ENCODE results near the gene GRHL1. TPM values are rescaled to one million over a fixed set of nuclear protein-coding genes. Genes with fewer than 3 reads are reported as not detected.

The GRHL1 gene
- total and polyA plus RNA-seq, 2 of the 4 experiments (the other 2 are of a cell fraction): 0.18 to 0.21 TPM

GRCh38 chr2:10004836-10005235 lies 53.3 kb downstream of the GRHL1 start:
- no peak for TF ChIP-seq MAFK (IDR thresholded peaks at IDR 0.05; ENCODE audit: low read depth, low read length)
- no peak for TF ChIP-seq CHD1 (IDR thresholded peaks at IDR 0.05; ENCODE audit: low read depth, low read length)
- no peak for TF ChIP-seq MXI1 (IDR thresholded peaks at IDR 0.05; ENCODE audit: borderline replicate concordance, low read depth, low read length)
- TF ChIP-seq ELK1 (IDR thresholded peaks at IDR 0.05; ENCODE audit: borderline replicate concordance, low read depth, low read length): no peak
- no peak for TF ChIP-seq RAD21 (IDR thresholded peaks at IDR 0.05; ENCODE audit: low read length)
- Histone ChIP-seq H2BK15ac (ENCODE audit: low read depth, low read length) (no peak overlapping the region), H3K9me3 (ENCODE audit: control insufficient read depth, insufficient read depth, low read length) (no peaks in the 10 kb centered on the region), H4K20me1 (ENCODE audit: insufficient read depth, low read length) (no peaks in the 10 kb centered on the region), H3K14ac (replicated peaks; ENCODE audit: low read depth, low read length) (no peak overlapping the region), H3K18ac (ENCODE audit: low read depth, low read length) (no peak overlapping the region), H3K4me1 (ENCODE audit: control insufficient read depth, insufficient read depth, low read length) (peaks cover 22% of the 10 kb centered on the region), H2BK120ac (ENCODE audit: low read depth, low read length) (no peak overlapping the region), H3K27ac (ENCODE audit: insufficient read depth, low read length) (no peak overlapping the region), H3K36me3 (ENCODE audit: control insufficient read depth, insufficient read depth, low read length) (no peaks in the 10 kb centered on the region), H3K9ac (ENCODE audit: low read depth, low read length) (no peak overlapping the region), H2AK9ac (replicated peaks; ENCODE audit: low read depth, low read length, poor library complexity) (no peak overlapping the region), H3K23ac (ENCODE audit: low read depth, low read length) (no peak overlapping the region), H3K56ac (ENCODE audit: extremely low read depth, insufficient read depth, low read length) (no peak overlapping the region), H2AFZ (replicated peaks; ENCODE audit: low read length, poor library complexity) (no peak overlapping the region), H3K27me3 (ENCODE audit: control insufficient read depth, insufficient read depth, low read length) (no peaks in the 10 kb centered on the region), H4K91ac (ENCODE audit: insufficient read depth, low read depth, low read length) (no peak overlapping the region), H3K4me3 (ENCODE audit: insufficient read depth, low read depth, low read length) (no peak overlapping the region), H2BK5ac (ENCODE audit: low read depth, low read length, poor library complexity, severe bottlenecking) (no peak overlapping the region), H4K5ac (ENCODE audit: low read depth, low read length) (no peak overlapping the region), H2BK20ac (ENCODE audit: low read depth, low read length) (no peak overlapping the region), H4K8ac (ENCODE audit: low read depth in 2 of 2, low read length in 2 of 2) (no peak overlapping the region), H3K4me2 (ENCODE audit: low read depth, low read length) (no peak overlapping the region), H3K79me1 (ENCODE audit: low read depth in 1 of 2, low read length in 2 of 2) (no peaks in the 10 kb centered on the region), H2AK5ac (ENCODE audit: low read depth, low read length) (no peak overlapping the region), H3K4ac (ENCODE audit: low read depth, low read length) (no peak overlapping the region), H3K9me1 (ENCODE audit: insufficient read depth, low read length) (peaks cover 4% of the 10 kb centered on the region; the same call in 1 of the 2 replicates)
- no peak for DNase-seq
- ChIA-PET POLR2A (ENCODE audit: unreplicated experiment) (no interaction called here), CTCF (no interaction called here)
- no CpG with 5 or more reads among the region's 3 CpGs for WGBS, 2 experiments (ENCODE audit: extremely low coverage in 2 of 2, insufficient read length in 1 of 2)
- dilution Hi-C loops (cut with HindIII; ENCODE audit: low sequenced_read_pairs, unreplicated experiment): no loop called here
- in situ Hi-C loops (cut with MboI; ENCODE audit: low sequenced_read_pairs): no loop called here
- no TSS peak for BruUV-seq (replicated peaks)
- ATAC-seq (ENCODE audit: low read depth): no peak
- intact Hi-C loops (cut with micrococcal nuclease): no loop called here

Data from IMR-90 (cell line).